IMR-90 (cell line): ENCODE results near the gene ANKRD13B. TPM values are rescaled to one million over a fixed set of nuclear protein-coding genes. Genes with fewer than 3 reads are reported as not detected.

Experiments used
- ATAC-seq: fragments of 200-7000 bp; cut with Tn5 transposase; 2 replicates; pipeline ENCODE4 v1.9.1; 2020; ENCODE audit warnings: low read depth, mild to moderate bottlenecking, moderate library complexity
- BruUV-seq: library from RNA; stranded (reverse); fragments of 400-500 nt; replicated peaks from 2 replicates; lab custom pipeline; 2021; lab: Mats Ljungman, UMichigan
- CTCF ChIA-PET: fragments of 300-600 bp; formaldehyde crosslinking; extraction: SDS; loops from one replicate; lab custom pipeline; 2021; ENCODE audit warnings: antibody characterized with exemption; lab: Yijun Ruan, JAX
- POLR2A ChIA-PET: fragments of 300-600 bp; sonication (Branson Sonifier 250); formaldehyde crosslinking; loops from one replicate; lab custom pipeline; 2022; ENCODE audit warnings: antibody characterized with exemption; ENCODE audit not compliant: unreplicated experiment; lab: Charles Lee
- DNase-seq: peaks from one replicate; pipeline ENCODE4 v3.0.0; 2013
- H2AFZ ChIP-seq: replicated peaks from 2 replicates; pipeline ENCODE3; 2013; ENCODE audit warnings: low read length, mild to moderate bottlenecking; ENCODE audit not compliant: poor library complexity
- H2AK5ac ChIP-seq: 2 replicates; pipeline ENCODE4 v1.6.1; 2013; ENCODE audit warnings: low read depth, low read length, inconsistent platforms
- H2AK9ac ChIP-seq: replicated peaks from 2 replicates; pipeline ENCODE3; 2013; ENCODE audit warnings: mild to moderate bottlenecking, low read depth, low read length, moderate library complexity; ENCODE audit not compliant: poor library complexity
- H2BK120ac ChIP-seq: 2 replicates; pipeline ENCODE4 v1.6.1; 2013; ENCODE audit warnings: low read depth, low read length, inconsistent platforms
- H2BK15ac ChIP-seq: 3 replicates; pipeline ENCODE4 v1.6.1; 2013; ENCODE audit warnings: low read depth, low read length, inconsistent platforms
- H2BK20ac ChIP-seq: 2 replicates; pipeline ENCODE4 v1.6.1; 2013; ENCODE audit warnings: low read depth, mild to moderate bottlenecking, inconsistent platforms, low read length, moderate library complexity
- H2BK5ac ChIP-seq: 2 replicates; pipeline ENCODE4 v1.6.1; 2013; ENCODE audit warnings: mild to moderate bottlenecking, low read depth, low read length, inconsistent platforms; ENCODE audit not compliant: poor library complexity, severe bottlenecking
- H3K14ac ChIP-seq: replicated peaks from 2 replicates; pipeline ENCODE4 v1.6.1; 2013; ENCODE audit warnings: low read depth, low read length, inconsistent platforms
- H3K18ac ChIP-seq: 2 replicates; pipeline ENCODE4 v1.6.1; 2013; ENCODE audit warnings: low read depth, low read length, control low read depth
- H3K23ac ChIP-seq: 2 replicates; pipeline ENCODE4 v1.6.1; 2013; ENCODE audit warnings: low read depth, low read length, inconsistent platforms
- H3K27ac ChIP-seq: 2 replicates; pipeline ENCODE4 v1.5.1; 2013; ENCODE audit warnings: mild to moderate bottlenecking, control low read depth, low read length; ENCODE audit not compliant: insufficient read depth
- H3K27me3 ChIP-seq: 2 replicates; pipeline ENCODE4 v1.6.1; 2013; ENCODE audit warnings: low read length; ENCODE audit not compliant: control insufficient read depth, insufficient read depth
- H3K36me3 ChIP-seq: 2 replicates; pipeline ENCODE4 v1.6.1; 2013; ENCODE audit warnings: low read length, mixed read lengths; ENCODE audit not compliant: control insufficient read depth, insufficient read depth
- H3K4ac ChIP-seq: 2 replicates; pipeline ENCODE4 v1.6.1; 2013; ENCODE audit warnings: low read depth, low read length, inconsistent platforms
- H3K4me1 ChIP-seq: 2 replicates; pipeline ENCODE4 v1.6.1; 2013; ENCODE audit warnings: low read length, mixed read lengths; ENCODE audit not compliant: control insufficient read depth, insufficient read depth
- H3K4me2 ChIP-seq: 2 replicates; pipeline ENCODE4 v1.6.1; 2013; ENCODE audit warnings: low read depth, mild to moderate bottlenecking, control low read depth, low read length, moderate library complexity
- H3K4me3 ChIP-seq: 2 replicates; pipeline ENCODE4 v1.5.1; 2013; ENCODE audit warnings: low read depth, mild to moderate bottlenecking, control low read depth, low read length, moderate library complexity; ENCODE audit not compliant: insufficient read depth
- H3K56ac ChIP-seq: 2 replicates; pipeline ENCODE4 v1.6.1; 2013; ENCODE audit warnings: low read length, inconsistent platforms; ENCODE audit not compliant: insufficient read depth; ENCODE audit errors: extremely low read depth
- H3K79me1 ChIP-seq, 2 experiments: 2 replicates each; pipeline ENCODE4 v1.6.1; 2013; ENCODE audit warnings: low read length in 2 of 2, inconsistent platforms in 1 of 2, low read depth in 1 of 2
- H3K9ac ChIP-seq: 2 replicates; pipeline ENCODE4 v1.6.1; 2013; ENCODE audit warnings: low read depth, low read length, control low read depth
- H3K9me1 ChIP-seq: 2 replicates; pipeline ENCODE4 v1.6.1; 2013; ENCODE audit warnings: low read length, inconsistent platforms; ENCODE audit not compliant: insufficient read depth
- H3K9me3 ChIP-seq: 2 replicates; pipeline ENCODE4 v1.6.1; 2013; ENCODE audit warnings: low read length; ENCODE audit not compliant: control insufficient read depth, insufficient read depth
- H4K20me1 ChIP-seq: 2 replicates; pipeline ENCODE4 v1.6.1; 2013; ENCODE audit warnings: low read length, inconsistent platforms; ENCODE audit not compliant: insufficient read depth
- H4K5ac ChIP-seq: 2 replicates; pipeline ENCODE4 v1.6.1; 2013; ENCODE audit warnings: mild to moderate bottlenecking, low read depth, low read length, control low read depth
- H4K8ac ChIP-seq, 2 experiments: 2 replicates each; pipeline ENCODE4 v1.6.1; 2013; ENCODE audit warnings: low read depth in 2 of 2, low read length in 2 of 2, control low read depth in 1 of 2, inconsistent platforms in 1 of 2
- H4K91ac ChIP-seq: 2 replicates; pipeline ENCODE4 v1.6.1; 2013; ENCODE audit warnings: low read depth, low read length, inconsistent platforms; ENCODE audit not compliant: insufficient read depth
- CHD1 ChIP-seq: IDR thresholded peaks from 2 replicates; pipeline ENCODE4 v1.6.1; 2012; ENCODE audit warnings: low read depth, low read length, improper control_type of control experiment
- MAZ ChIP-seq: IDR thresholded peaks from 2 replicates; pipeline ENCODE4 v1.6.1; 2012; ENCODE audit warnings: low read depth, mild to moderate bottlenecking, low read length, improper control_type of control experiment, moderate library complexity, borderline replicate concordance
- MXI1 ChIP-seq: IDR thresholded peaks from 2 replicates; pipeline ENCODE4 v1.6.1; 2012; ENCODE audit warnings: low read depth, mild to moderate bottlenecking, low read length, moderate library complexity, borderline replicate concordance
- NFE2L2 ChIP-seq: fragments of 150-350 bp; IDR thresholded peaks from 2 replicates; pipeline ENCODE4 v1.6.1; 2016; ENCODE audit warnings: low read depth, mild to moderate bottlenecking, low read length
- RCOR1 ChIP-seq: IDR thresholded peaks from 2 replicates; pipeline ENCODE4 v1.6.1; 2012; ENCODE audit warnings: mild to moderate bottlenecking, low read length, improper control_type of control experiment; ENCODE audit not compliant: insufficient replicate concordance
- SMC3 ChIP-seq: fragments of 150-350 bp; IDR thresholded peaks from 2 replicates; pipeline ENCODE4 v1.6.1; 2016; ENCODE audit warnings: low read depth, mild to moderate bottlenecking, antibody characterized with exemption, low read length, moderate library complexity
- WGBS, 2 experiments: methylation state at CpG; one replicate each; pipeline versions ENCODE4 v1.1.5 to v1.1.7; 2013; ENCODE audit warnings: missing lambda C conversion rate in 2 of 2; ENCODE audit not compliant: insufficient read length in 1 of 2; ENCODE audit errors: extremely low coverage in 2 of 2; 5-methylcytosine and 5-hydroxymethylcytosine counted together
- dilution Hi-C: fragments of 300-500 bp; cut with HindIII; formaldehyde crosslinking; loops from one replicate; pipeline ENCODE4 v1.14.3; 2018; ENCODE audit warnings: low sequenced_read_pairs; ENCODE audit not compliant: unreplicated experiment
- in situ Hi-C: fragments of 300-500 bp; cut with MboI; formaldehyde crosslinking; loops from 3 replicates; pipeline ENCODE4 v1.14.3; 2019; ENCODE audit warnings: low sequenced_read_pairs, inconsistent platforms, mixed read lengths
- intact Hi-C: fragments of 100-400 bp; cut with micrococcal nuclease; formaldehyde crosslinking; loops from 2 replicates; pipeline ENCODE4 v1.10.0; 2022
- polyA plus RNA-seq, 3 experiments: library from polyadenylated mRNA; depleted of rRNA; stranded (reverse); fragments of >200 nt; gene quantifications; 2 replicates each; pipeline ENCODE4 v1.2.3, GENCODE V29; 2012; ENCODE audit warnings: low replicate concordance in 1 of 3
- total RNA-seq: library from RNA; depleted of rRNA; stranded (reverse); fragments of >200 nt; gene quantifications from 2 replicates; pipeline ENCODE4 v1.2.3, GENCODE V29; 2012
- TF ChIP-seq, protein P1 (sequence below): conservative IDR thresholded peaks from 2 replicates; pipeline ENCODE4 v1.5.1; 2012; ENCODE audit warnings: mild to moderate bottlenecking, low read depth, low read length, improper control_type of control experiment
- TF ChIP-seq, protein P2 (sequence below): fragments of 150-350 bp; IDR thresholded peaks from 2 replicates; pipeline ENCODE4 v1.6.1; 2016; ENCODE audit warnings: low read depth, mild to moderate bottlenecking, low read length, moderate library complexity, borderline replicate concordance

The ANKRD13B gene
- total and polyA plus RNA-seq, 2 of the 4 experiments (the other 2 are of a cell fraction) = 0.90 to 4.0 TPM

DNA sequence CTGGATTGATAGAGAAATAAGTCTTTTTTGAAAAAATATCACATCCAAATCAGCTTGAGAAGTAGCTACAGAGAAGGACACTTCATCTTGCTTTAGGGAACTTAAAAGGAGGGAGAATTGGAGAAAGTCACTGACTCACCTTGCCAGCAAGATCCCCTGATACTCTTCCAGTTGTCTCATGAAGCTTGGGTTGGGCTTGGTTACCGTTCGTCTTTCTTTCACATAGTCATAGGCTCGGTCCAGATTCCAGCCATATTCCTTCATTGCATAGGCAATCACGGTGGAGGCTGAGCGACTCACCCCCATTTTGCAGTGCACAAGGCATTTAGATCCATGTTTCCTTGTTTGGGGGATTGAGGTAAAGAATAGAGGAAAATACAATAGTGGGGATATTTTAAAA is 55.1 kb downstream of the ANKRD13B start:
- Histone ChIP-seq H3K79me1 (0 out of 4 replicates have a peak, but pooled peaks cover 0 to 2% of the 10 kb centered on the region in 2 experiments), H3K14ac (no peak overlapping the region), H2BK15ac (no peak overlapping the region), H3K4me2 (no peak overlapping the region), H3K27me3 (no peaks in the 10 kb centered on the region), H3K4ac (no peak overlapping the region), H4K8ac (no peak overlapping the region), H3K4me3 (no peak overlapping the region), H4K5ac (no peak overlapping the region), H4K91ac (no peak overlapping the region), H4K20me1 (no peaks in the 10 kb centered on the region), H3K9me1 (peaks cover 7% of the 10 kb centered on the region), H3K9me3 (no peaks in the 10 kb centered on the region), H2AK5ac (no peak overlapping the region), H3K9ac (no peak overlapping the region), H2BK120ac (no peak overlapping the region), H2AFZ (no peak overlapping the region), H3K18ac (no peak overlapping the region), H3K36me3 (peaks cover 6% of the 10 kb centered on the region), H3K27ac (no peak overlapping the region), H2BK20ac (no peak overlapping the region), H2AK9ac (no peak overlapping the region), H2BK5ac (no peak overlapping the region), H3K56ac (no peak overlapping the region), H3K4me1 (peaks cover 10% of the 10 kb centered on the region), H3K23ac (no peak overlapping the region)
- in situ Hi-C loops = loop anchor here (10.0 kb wide), 1 partner anchor 287 kb away; the partner anchor contains the start of gene SSH2
- DNase-seq (no peak), ATAC-seq (no peak)
- CTCF ChIA-PET = interaction anchor here (0.7 kb wide), 1 partner anchor 21 kb away, joined by 4 read pairs; no protein-coding TSS in a partner anchor
- POLR2A ChIA-PET = no interaction called here
- dilution Hi-C loops = no loop called here
- TF ChIP-seq RCOR1 (no peak), CHD1 (no peak), NFE2L2 (no peak), MXI1 (no peak), MAZ (no peak), SMC3 (no peak)
- TF ChIP-seq, protein P1, sequence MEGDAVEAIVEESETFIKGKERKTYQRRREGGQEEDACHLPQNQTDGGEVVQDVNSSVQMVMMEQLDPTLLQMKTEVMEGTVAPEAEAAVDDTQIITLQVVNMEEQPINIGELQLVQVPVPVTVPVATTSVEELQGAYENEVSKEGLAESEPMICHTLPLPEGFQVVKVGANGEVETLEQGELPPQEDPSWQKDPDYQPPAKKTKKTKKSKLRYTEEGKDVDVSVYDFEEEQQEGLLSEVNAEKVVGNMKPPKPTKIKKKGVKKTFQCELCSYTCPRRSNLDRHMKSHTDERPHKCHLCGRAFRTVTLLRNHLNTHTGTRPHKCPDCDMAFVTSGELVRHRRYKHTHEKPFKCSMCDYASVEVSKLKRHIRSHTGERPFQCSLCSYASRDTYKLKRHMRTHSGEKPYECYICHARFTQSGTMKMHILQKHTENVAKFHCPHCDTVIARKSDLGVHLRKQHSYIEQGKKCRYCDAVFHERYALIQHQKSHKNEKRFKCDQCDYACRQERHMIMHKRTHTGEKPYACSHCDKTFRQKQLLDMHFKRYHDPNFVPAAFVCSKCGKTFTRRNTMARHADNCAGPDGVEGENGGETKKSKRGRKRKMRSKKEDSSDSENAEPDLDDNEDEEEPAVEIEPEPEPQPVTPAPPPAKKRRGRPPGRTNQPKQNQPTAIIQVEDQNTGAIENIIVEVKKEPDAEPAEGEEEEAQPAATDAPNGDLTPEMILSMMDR = no peak
- TF ChIP-seq, protein P2, sequence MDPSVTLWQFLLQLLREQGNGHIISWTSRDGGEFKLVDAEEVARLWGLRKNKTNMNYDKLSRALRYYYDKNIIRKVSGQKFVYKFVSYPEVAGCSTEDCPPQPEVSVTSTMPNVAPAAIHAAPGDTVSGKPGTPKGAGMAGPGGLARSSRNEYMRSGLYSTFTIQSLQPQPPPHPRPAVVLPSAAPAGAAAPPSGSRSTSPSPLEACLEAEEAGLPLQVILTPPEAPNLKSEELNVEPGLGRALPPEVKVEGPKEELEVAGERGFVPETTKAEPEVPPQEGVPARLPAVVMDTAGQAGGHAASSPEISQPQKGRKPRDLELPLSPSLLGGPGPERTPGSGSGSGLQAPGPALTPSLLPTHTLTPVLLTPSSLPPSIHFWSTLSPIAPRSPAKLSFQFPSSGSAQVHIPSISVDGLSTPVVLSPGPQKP = no peak
- 92% methylated on average over 2 of the region's 5 CpGs; no CpG with 5 or more reads in 1 of the 2 experiments for WGBS, 2 experiments
- BruUV-seq = no TSS peak
- intact Hi-C loops = no loop called here
